GM23338 (cell line): ENCODE results near the gene FCHO2. TPM values are rescaled to one million over a fixed set of nuclear protein-coding genes. Genes with fewer than 3 reads are reported as not detected.

Experiments used
- ATAC-seq: fragments of 200-7000 bp; cut with Tn5 transposase; 3 replicates; pipeline ENCODE4 v1.9.1; 2020
- DNase-seq: peaks from one replicate; pipeline ENCODE4 v3.0.0-alpha.2; 2015; ENCODE audit warnings: low spot score
- H2AFZ ChIP-seq: fragments of 200-600 bp; sonication (generic); 2 replicates; pipeline ENCODE4 v1.8.0; 2016; ENCODE audit warnings: antibody characterized with exemption, mild to moderate bottlenecking, moderate library complexity
- H3F3A ChIP-seq: fragments of 200-600 bp; sonication (generic); replicated peaks from 2 replicates; pipeline ENCODE4 v1.8.0; 2017; ENCODE audit warnings: antibody characterized with exemption, mixed run types, low read depth
- H3K27ac ChIP-seq: fragments of 200-600 bp; sonication (generic); 2 replicates; pipeline ENCODE4 v1.6.1; 2016; ENCODE audit warnings: low read depth
- H3K27me3 ChIP-seq: fragments of 200-600 bp; sonication (generic); 2 replicates; pipeline ENCODE4 v1.8.0; 2016; ENCODE audit warnings: mild to moderate bottlenecking, mixed run types, moderate library complexity; ENCODE audit not compliant: insufficient read depth
- H3K36me3 ChIP-seq: fragments of 200-600 bp; sonication (generic); 2 replicates; pipeline ENCODE4 v1.8.0; 2016; ENCODE audit warnings: mild to moderate bottlenecking; ENCODE audit not compliant: insufficient read depth
- H3K4me1 ChIP-seq: fragments of 200-600 bp; sonication (generic); 2 replicates; pipeline ENCODE4 v1.8.0; 2016; ENCODE audit warnings: mild to moderate bottlenecking, moderate library complexity; ENCODE audit not compliant: insufficient read depth
- H3K4me2 ChIP-seq: fragments of 200-600 bp; sonication (generic); 2 replicates; pipeline ENCODE4 v1.7.1; 2017; ENCODE audit warnings: mixed run types
- H3K4me3 ChIP-seq: fragments of 200-600 bp; sonication (generic); 2 replicates; pipeline ENCODE4 v1.6.1; 2016; ENCODE audit warnings: mixed run types
- H3K79me2 ChIP-seq: fragments of 200-600 bp; sonication (generic); replicated peaks from 2 replicates; pipeline ENCODE4 v1.8.0; 2017; ENCODE audit warnings: mild to moderate bottlenecking; ENCODE audit not compliant: insufficient read depth
- H3K9me2 ChIP-seq: fragments of 200-600 bp; sonication (generic); 2 replicates; pipeline ENCODE4 v1.8.0; 2017; ENCODE audit not compliant: insufficient read depth
- H4K20me1 ChIP-seq: fragments of 200-600 bp; sonication (generic); replicated peaks from 2 replicates; pipeline ENCODE4 v1.8.0; 2017; ENCODE audit warnings: mild to moderate bottlenecking; ENCODE audit not compliant: insufficient read depth
- H3K27ac Mint-ChIP-seq: 2 replicates; pipeline ENCODE4 v1.8.0; 2020; ENCODE audit warnings: inconsistent platforms, mild to moderate bottlenecking, moderate library complexity, mixed read lengths
- H3K27me3 Mint-ChIP-seq: 3 replicates; pipeline ENCODE4 v1.8.0; 2022; ENCODE audit warnings: low read depth, mild to moderate bottlenecking, moderate library complexity, mixed read lengths, inconsistent platforms; ENCODE audit not compliant: insufficient read depth, poor library complexity
- H3K36me3 Mint-ChIP-seq: 3 replicates; pipeline ENCODE4 v1.8.0; 2021; ENCODE audit warnings: low read depth, mild to moderate bottlenecking, inconsistent platforms, moderate library complexity, mixed read lengths
- H3K4me1 Mint-ChIP-seq: 3 replicates; pipeline ENCODE4 v1.8.0; 2020; ENCODE audit warnings: mild to moderate bottlenecking, inconsistent platforms, mixed read lengths
- H3K4me3 Mint-ChIP-seq: 3 replicates; pipeline ENCODE4 v1.8.0; 2021; ENCODE audit warnings: moderate library complexity, mild to moderate bottlenecking, inconsistent platforms, mixed read lengths
- H3K9me3 Mint-ChIP-seq: 3 replicates; pipeline ENCODE4 v1.8.0; 2020; ENCODE audit warnings: moderate library complexity, mild to moderate bottlenecking, inconsistent platforms, mixed read lengths
- CREB1 ChIP-seq: fragments of 250-450 bp; sonication (Bioruptor Pico); IDR thresholded peaks from 2 replicates; pipeline ENCODE4 v1.5.0; 2020; ENCODE audit warnings: low read depth, mild to moderate bottlenecking, moderate library complexity
- EZH2 ChIP-seq: fragments of 200-600 bp; sonication (generic); IDR thresholded peaks from one replicate; pipeline ENCODE4 v1.8.0; 2017; ENCODE audit warnings: antibody characterized with exemption, mild to moderate bottlenecking, low read depth; ENCODE audit not compliant: unreplicated experiment
- STAT1 ChIP-seq: IDR thresholded peaks from one replicate; pipeline ENCODE4 v1.6.1; 2016; ENCODE audit warnings: antibody characterized with exemption; ENCODE audit not compliant: unreplicated experiment
- ZNF114 ChIP-seq: fragments of 250-450 bp; sonication (Bioruptor Pico); IDR thresholded peaks from 2 replicates; pipeline ENCODE4 v1.5.0; 2020; ENCODE audit warnings: mild to moderate bottlenecking, moderate library complexity
- ZNF331 ChIP-seq: fragments of 250-450 bp; sonication (Bioruptor Pico); IDR thresholded peaks from 2 replicates; pipeline ENCODE4 v1.5.0; 2020; ENCODE audit warnings: low read depth, mild to moderate bottlenecking, moderate library complexity
- polyA plus RNA-seq: library from polyadenylated mRNA; unstranded; fragments of >200 nt; fragmentation: Nextera tagmentation; extraction: Ambion mirVana; gene quantifications from 2 replicates; pipeline ENCODE4 v1.2.1, GENCODE V29; 2016
- total RNA-seq: library from RNA; depleted of rRNA; stranded (reverse); fragments of >200 nt; shearing (Covaris generic); gene quantifications from 2 replicates; pipeline ENCODE4 v1.2.3, GENCODE V29; 2014
- TF ChIP-seq, protein P1 (sequence below): IDR thresholded peaks from one replicate; pipeline ENCODE4 v1.6.1; 2018; ENCODE audit warnings: antibody characterized with exemption; ENCODE audit not compliant: unreplicated experiment
- TF ChIP-seq, protein P2 (sequence below), 2 experiments: fragments of 200-600 bp in 1 of 2; sonication (generic) in 1 of 2; conservative IDR thresholded peaks; 2 replicates each; pipeline versions ENCODE4 v1.5.1 to v1.6.1; 2016 to 2017; ENCODE audit warnings: antibody characterized with exemption in 2 of 2, low read depth in 2 of 2, mild to moderate bottlenecking in 2 of 2, moderate library complexity in 1 of 2
- TF ChIP-seq, protein P3 (sequence below): IDR thresholded peaks from 2 replicates; pipeline ENCODE4 v1.6.1; 2016; ENCODE audit warnings: antibody characterized with exemption

FCHO2 gene
- total and polyA plus RNA-seq, 2 experiments from 2014 or later, result 8.4 to 10.1 TPM

DNA sequence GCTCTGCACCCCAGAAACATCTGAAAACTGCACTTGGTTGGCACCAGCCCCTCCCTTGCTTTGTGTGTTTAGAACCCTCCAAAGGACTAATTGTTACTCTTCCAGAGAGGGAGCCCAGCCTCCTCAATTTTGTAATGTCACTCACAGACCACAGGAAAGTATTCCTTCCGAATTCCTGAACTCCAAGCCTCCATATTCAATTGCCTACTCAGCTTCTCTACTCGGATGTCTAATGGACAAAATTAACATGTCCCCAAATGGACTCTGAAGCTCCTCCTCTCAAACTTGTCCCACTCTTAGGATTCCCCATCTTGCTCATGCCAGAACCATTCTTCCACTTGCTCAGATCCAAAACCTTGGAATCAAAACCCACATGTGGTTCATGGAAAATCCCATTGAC is 160.7 kb downstream of the FCHO2 start:
- Histone ChIP-seq H3K27me3 (peaks cover 40% of the 10 kb centered on the region), H3F3A (no peaks in the 10 kb centered on the region; the same call in 1 of the 2 replicates), H3K9me2 (no peaks in the 10 kb centered on the region), H3K27ac (no peak overlapping the region), H3K79me2 (no peaks in the 10 kb centered on the region), H3K4me1 (peaks cover 13% of the 10 kb centered on the region; the same call in 1 of the 2 replicates), H3K36me3 (no peaks in the 10 kb centered on the region), H3K4me3 (no peak overlapping the region), H3K4me2 (no peak overlapping the region), H2AFZ (no peak overlapping the region), H4K20me1 (no peaks in the 10 kb centered on the region)
- Mint-ChIP-seq H3K27ac (no peak overlapping the region), H3K4me1 (peaks cover 20% of the 10 kb centered on the region), H3K4me3 (no peak overlapping the region), H3K27me3 (peaks cover 23% of the 10 kb centered on the region), H3K36me3 (no peaks in the 10 kb centered on the region; the same call in 2 of the 3 replicates), H3K9me3 (no peaks in the 10 kb centered on the region)
- DNase-seq, result no peak
- ATAC-seq, result no peak
- TF ChIP-seq STAT1, result no peak
- TF ChIP-seq, protein P1, sequence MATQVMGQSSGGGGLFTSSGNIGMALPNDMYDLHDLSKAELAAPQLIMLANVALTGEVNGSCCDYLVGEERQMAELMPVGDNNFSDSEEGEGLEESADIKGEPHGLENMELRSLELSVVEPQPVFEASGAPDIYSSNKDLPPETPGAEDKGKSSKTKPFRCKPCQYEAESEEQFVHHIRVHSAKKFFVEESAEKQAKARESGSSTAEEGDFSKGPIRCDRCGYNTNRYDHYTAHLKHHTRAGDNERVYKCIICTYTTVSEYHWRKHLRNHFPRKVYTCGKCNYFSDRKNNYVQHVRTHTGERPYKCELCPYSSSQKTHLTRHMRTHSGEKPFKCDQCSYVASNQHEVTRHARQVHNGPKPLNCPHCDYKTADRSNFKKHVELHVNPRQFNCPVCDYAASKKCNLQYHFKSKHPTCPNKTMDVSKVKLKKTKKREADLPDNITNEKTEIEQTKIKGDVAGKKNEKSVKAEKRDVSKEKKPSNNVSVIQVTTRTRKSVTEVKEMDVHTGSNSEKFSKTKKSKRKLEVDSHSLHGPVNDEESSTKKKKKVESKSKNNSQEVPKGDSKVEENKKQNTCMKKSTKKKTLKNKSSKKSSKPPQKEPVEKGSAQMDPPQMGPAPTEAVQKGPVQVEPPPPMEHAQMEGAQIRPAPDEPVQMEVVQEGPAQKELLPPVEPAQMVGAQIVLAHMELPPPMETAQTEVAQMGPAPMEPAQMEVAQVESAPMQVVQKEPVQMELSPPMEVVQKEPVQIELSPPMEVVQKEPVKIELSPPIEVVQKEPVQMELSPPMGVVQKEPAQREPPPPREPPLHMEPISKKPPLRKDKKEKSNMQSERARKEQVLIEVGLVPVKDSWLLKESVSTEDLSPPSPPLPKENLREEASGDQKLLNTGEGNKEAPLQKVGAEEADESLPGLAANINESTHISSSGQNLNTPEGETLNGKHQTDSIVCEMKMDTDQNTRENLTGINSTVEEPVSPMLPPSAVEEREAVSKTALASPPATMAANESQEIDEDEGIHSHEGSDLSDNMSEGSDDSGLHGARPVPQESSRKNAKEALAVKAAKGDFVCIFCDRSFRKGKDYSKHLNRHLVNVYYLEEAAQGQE, result no peak
- TF ChIP-seq, protein P2, sequence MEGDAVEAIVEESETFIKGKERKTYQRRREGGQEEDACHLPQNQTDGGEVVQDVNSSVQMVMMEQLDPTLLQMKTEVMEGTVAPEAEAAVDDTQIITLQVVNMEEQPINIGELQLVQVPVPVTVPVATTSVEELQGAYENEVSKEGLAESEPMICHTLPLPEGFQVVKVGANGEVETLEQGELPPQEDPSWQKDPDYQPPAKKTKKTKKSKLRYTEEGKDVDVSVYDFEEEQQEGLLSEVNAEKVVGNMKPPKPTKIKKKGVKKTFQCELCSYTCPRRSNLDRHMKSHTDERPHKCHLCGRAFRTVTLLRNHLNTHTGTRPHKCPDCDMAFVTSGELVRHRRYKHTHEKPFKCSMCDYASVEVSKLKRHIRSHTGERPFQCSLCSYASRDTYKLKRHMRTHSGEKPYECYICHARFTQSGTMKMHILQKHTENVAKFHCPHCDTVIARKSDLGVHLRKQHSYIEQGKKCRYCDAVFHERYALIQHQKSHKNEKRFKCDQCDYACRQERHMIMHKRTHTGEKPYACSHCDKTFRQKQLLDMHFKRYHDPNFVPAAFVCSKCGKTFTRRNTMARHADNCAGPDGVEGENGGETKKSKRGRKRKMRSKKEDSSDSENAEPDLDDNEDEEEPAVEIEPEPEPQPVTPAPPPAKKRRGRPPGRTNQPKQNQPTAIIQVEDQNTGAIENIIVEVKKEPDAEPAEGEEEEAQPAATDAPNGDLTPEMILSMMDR (conservative IDR thresholded peaks at IDR 0.05; ENCODE audit: low read depth in 2 of 2), result no peak

DNA sequence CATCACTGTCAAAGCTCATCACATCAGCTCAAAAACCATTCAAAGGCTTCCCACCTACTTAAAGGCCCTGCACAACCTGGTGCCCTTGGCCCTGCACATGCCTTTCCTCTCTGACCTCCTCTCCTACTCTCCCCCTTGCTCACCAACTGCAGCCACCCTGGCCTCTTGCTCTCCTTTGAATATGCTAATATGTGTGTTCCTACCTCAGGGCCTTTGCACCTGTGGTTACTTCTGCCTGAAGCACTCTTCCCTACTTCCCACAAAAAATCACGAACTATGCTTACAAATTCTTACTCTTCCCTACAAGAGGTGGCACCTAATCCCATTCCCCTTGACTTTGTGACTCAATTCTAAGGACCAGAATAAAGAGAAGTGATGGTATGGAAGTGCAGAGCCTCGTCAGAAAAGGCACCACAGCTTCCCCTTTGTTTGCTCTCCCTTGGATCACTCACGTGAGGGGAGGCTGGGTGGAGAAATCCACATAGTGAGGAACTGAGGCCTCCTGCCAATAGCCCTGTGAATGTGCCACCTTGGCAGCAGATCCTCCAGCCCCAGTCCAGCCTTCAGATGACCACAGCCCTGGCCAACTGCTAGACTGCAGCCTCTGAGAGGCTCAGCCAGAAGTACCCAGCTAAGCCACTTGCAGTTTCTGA is 161.4 kb downstream of the FCHO2 start:
- H3K36me3 Mint-ChIP-seq, result no peaks in the 10 kb centered on the region; the same call in 2 of the 3 replicates
- H3K9me2 ChIP-seq, result no peaks in the 10 kb centered on the region
- H4K20me1 ChIP-seq, result no peaks in the 10 kb centered on the region
- no peaks in the 10 kb centered on the region for H3K79me2 ChIP-seq
- no peaks in the 10 kb centered on the region for H3K36me3 ChIP-seq
- no peak overlapping the region for H3K27ac Mint-ChIP-seq
- H2AFZ ChIP-seq, result no peak overlapping the region
- peaks cover 23% of the 10 kb centered on the region for H3K4me1 Mint-ChIP-seq
- peaks cover 15% of the 10 kb centered on the region; the same call in 1 of the 2 replicates for H3K4me1 ChIP-seq
- no peak overlapping the region for H3K27ac ChIP-seq
- peaks cover 30% of the 10 kb centered on the region for H3K27me3 Mint-ChIP-seq
- no peak overlapping the region for H3K4me3 Mint-ChIP-seq
- no peak overlapping the region for H3K4me3 ChIP-seq
- no peaks in the 10 kb centered on the region; the same call in 1 of the 2 replicates for H3F3A ChIP-seq
- H3K9me3 Mint-ChIP-seq, result no peaks in the 10 kb centered on the region
- H3K4me2 ChIP-seq, result no peak overlapping the region
- ATAC-seq (no peak), DNase-seq (no peak)
- H3K27me3 ChIP-seq, result peaks cover 47% of the 10 kb centered on the region
- TF ChIP-seq, protein P3, sequence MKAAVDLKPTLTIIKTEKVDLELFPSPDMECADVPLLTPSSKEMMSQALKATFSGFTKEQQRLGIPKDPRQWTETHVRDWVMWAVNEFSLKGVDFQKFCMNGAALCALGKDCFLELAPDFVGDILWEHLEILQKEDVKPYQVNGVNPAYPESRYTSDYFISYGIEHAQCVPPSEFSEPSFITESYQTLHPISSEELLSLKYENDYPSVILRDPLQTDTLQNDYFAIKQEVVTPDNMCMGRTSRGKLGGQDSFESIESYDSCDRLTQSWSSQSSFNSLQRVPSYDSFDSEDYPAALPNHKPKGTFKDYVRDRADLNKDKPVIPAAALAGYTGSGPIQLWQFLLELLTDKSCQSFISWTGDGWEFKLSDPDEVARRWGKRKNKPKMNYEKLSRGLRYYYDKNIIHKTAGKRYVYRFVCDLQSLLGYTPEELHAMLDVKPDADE, result no peak
- TF ChIP-seq EZH2, result no peak
- no peak for TF ChIP-seq ZNF331 (CRISPR knock-in tag)
- TF ChIP-seq STAT1, result no peak
- no peak for TF ChIP-seq ZNF114 (CRISPR knock-in tag)
- TF ChIP-seq, protein P2 (conservative IDR thresholded peaks at IDR 0.05; ENCODE audit: low read depth in 2 of 2), result no peak
- TF ChIP-seq CREB1 (CRISPR knock-in tag), result no peak
